ENCODE results near the gene ZDHHC8. TPM values are rescaled to one million over a fixed set of nuclear protein-coding genes. Genes with fewer than 3 reads are reported as not detected.

Gene ZDHHC8
- total and polyA plus RNA-seq, 2 donors (not counting 3 experiments of a cell fraction or from before 2014, with no cell fraction given): 49.8 to 131 TPM

DNA sequence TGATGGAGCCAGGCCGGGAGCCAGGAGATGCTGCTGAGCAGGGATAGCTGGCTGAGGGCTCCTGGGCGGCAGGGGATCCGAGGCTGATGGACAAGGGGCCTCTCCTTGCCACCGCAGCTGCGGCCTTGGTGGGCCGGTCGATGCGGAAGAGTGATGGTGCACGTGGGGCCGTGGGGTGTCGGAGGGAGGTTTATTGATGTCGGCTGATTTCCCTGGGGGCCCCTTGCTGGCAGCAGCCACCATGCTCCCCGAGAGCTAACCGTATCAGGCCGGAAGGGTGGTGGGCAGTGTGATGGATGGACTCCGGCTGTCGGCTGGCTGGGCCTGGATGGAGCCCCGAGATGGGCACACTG is 50.3 kb downstream of the ZDHHC8 start:
- no peaks in the 10 kb centered on the region for H3K9me1 ChIP-seq (replicated peaks; ENCODE audit: control insufficient read depth, extremely low read depth, insufficient read depth, low read length)
- intact Hi-C loops (cut with micrococcal nuclease): no loop called here
- H4K20me1 ChIP-seq (replicated peaks; ENCODE audit: control insufficient read depth, extremely low read depth, insufficient read depth, low read length): no peaks in the 10 kb centered on the region
- DNase-seq (ENCODE audit: low read depth, low spot score) (no peak), FAIRE-seq (no peak)
- no peaks in the 10 kb centered on the region for H3K36me3 ChIP-seq (ENCODE audit: control insufficient read depth in 2 of 2, extremely low read depth in 1 of 2, insufficient read depth in 2 of 2, low read length in 2 of 2)
- dilution Hi-C loops (cut with MboI; ENCODE audit: extremely low pct_ligation_motif_present, low sequenced_read_pairs): no loop called here
- ChIA-PET POLR2A (no interaction called here), CTCF (interaction anchor here (1.0 kb wide), 1 partner anchor 104 kb away, joined by 3 read pairs; no protein-coding TSS in a partner anchor)
- no peak overlapping the region for H3K4me2 ChIP-seq (ENCODE audit: insufficient read depth, low read length)
- H3K79me2 ChIP-seq (ENCODE audit: control insufficient read depth, insufficient read depth, low read length): no peaks in the 10 kb centered on the region
- TF ChIP-seq GATA2 (IDR thresholded peaks at IDR 0.05; ENCODE audit: insufficient read depth, insufficient read length, low read depth, low read length): no peak
- no peak for TF ChIP-seq EZH2 (IDR thresholded peaks at IDR 0.05; ENCODE audit: borderline replicate concordance, low read depth, low read length, severe bottlenecking)
- TF ChIP-seq, protein P1, sequence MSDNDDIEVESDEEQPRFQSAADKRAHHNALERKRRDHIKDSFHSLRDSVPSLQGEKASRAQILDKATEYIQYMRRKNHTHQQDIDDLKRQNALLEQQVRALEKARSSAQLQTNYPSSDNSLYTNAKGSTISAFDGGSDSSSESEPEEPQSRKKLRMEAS (IDR thresholded peaks at IDR 0.05; ENCODE audit: insufficient read depth, insufficient read length): no peak
- TF ChIP-seq, protein P2, sequence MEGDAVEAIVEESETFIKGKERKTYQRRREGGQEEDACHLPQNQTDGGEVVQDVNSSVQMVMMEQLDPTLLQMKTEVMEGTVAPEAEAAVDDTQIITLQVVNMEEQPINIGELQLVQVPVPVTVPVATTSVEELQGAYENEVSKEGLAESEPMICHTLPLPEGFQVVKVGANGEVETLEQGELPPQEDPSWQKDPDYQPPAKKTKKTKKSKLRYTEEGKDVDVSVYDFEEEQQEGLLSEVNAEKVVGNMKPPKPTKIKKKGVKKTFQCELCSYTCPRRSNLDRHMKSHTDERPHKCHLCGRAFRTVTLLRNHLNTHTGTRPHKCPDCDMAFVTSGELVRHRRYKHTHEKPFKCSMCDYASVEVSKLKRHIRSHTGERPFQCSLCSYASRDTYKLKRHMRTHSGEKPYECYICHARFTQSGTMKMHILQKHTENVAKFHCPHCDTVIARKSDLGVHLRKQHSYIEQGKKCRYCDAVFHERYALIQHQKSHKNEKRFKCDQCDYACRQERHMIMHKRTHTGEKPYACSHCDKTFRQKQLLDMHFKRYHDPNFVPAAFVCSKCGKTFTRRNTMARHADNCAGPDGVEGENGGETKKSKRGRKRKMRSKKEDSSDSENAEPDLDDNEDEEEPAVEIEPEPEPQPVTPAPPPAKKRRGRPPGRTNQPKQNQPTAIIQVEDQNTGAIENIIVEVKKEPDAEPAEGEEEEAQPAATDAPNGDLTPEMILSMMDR (IDR thresholded peaks at IDR 0.05; ENCODE audit: extremely low read depth in 1 of 2, insufficient read depth in 1 of 2, low read depth in 1 of 2, low read length in 2 of 2): no peak
- TF ChIP-seq MYC (IDR thresholded peaks at IDR 0.05; ENCODE audit: low read depth, low read length): no peak
- no peak for TF ChIP-seq FOS (IDR thresholded peaks at IDR 0.05; ENCODE audit: borderline replicate concordance, insufficient read depth, low read length)
- no peak for TF ChIP-seq POLR2AphosphoS5 (IDR thresholded peaks at IDR 0.05; ENCODE audit: insufficient read depth, low read depth, low read length)
- no peaks in the 10 kb centered on the region for H3K9me3 ChIP-seq (replicated peaks; ENCODE audit: control insufficient read depth, insufficient read depth, low read length)
- no peak overlapping the region for H2AFZ ChIP-seq (ENCODE audit: low read depth, low read length)
- BruUV-seq (replicated peaks): no TSS peak
- H3K4me3 ChIP-seq (replicated peaks in 1 of 3; ENCODE audit: insufficient read depth in 1 of 3, low read depth in 1 of 3, low read length in 3 of 3): no peak overlapping the region
- H3K4me1 ChIP-seq (ENCODE audit: control insufficient read depth, extremely low read depth, insufficient read depth, low read length): no peaks in the 10 kb centered on the region
- H3K27me3 ChIP-seq (ENCODE audit: control insufficient read depth in 2 of 2, insufficient read depth in 2 of 2, low read length in 2 of 2): no peaks in the 10 kb centered on the region
- no peak overlapping the region for H3K27ac ChIP-seq (ENCODE audit: insufficient read depth, low read depth, low read length)
- no peak overlapping the region for H3K9ac ChIP-seq (replicated peaks; ENCODE audit: extremely low read depth, insufficient read depth, low read length)
